Ramos (cell line): ENCODE data around the gene RIPOR1.
"Not testable (repeated sequence)": the region's sequence is repeated elsewhere in the genome, so short reads cannot be mapped to it uniquely, and the experiment has no call there.

ENCODE experiments used
- in situ Hi-C: fragments of 300-500 bp; cut with MboI; formaldehyde crosslinking; loops from one replicate; pipeline ENCODE4 v1.14.3; 2022; ENCODE audit warnings: low sequenced_read_pairs; ENCODE audit not compliant: unreplicated experiment

The RIPOR1 gene, protein sequence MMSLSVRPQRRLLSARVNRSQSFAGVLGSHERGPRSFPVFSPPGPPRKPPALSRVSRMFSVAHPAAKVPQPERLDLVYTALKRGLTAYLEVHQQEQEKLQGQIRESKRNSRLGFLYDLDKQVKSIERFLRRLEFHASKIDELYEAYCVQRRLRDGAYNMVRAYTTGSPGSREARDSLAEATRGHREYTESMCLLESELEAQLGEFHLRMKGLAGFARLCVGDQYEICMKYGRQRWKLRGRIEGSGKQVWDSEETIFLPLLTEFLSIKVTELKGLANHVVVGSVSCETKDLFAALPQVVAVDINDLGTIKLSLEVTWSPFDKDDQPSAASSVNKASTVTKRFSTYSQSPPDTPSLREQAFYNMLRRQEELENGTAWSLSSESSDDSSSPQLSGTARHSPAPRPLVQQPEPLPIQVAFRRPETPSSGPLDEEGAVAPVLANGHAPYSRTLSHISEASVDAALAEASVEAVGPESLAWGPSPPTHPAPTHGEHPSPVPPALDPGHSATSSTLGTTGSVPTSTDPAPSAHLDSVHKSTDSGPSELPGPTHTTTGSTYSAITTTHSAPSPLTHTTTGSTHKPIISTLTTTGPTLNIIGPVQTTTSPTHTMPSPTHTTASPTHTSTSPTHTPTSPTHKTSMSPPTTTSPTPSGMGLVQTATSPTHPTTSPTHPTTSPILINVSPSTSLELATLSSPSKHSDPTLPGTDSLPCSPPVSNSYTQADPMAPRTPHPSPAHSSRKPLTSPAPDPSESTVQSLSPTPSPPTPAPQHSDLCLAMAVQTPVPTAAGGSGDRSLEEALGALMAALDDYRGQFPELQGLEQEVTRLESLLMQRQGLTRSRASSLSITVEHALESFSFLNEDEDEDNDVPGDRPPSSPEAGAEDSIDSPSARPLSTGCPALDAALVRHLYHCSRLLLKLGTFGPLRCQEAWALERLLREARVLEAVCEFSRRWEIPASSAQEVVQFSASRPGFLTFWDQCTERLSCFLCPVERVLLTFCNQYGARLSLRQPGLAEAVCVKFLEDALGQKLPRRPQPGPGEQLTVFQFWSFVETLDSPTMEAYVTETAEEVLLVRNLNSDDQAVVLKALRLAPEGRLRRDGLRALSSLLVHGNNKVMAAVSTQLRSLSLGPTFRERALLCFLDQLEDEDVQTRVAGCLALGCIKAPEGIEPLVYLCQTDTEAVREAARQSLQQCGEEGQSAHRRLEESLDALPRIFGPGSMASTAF

DNA sequence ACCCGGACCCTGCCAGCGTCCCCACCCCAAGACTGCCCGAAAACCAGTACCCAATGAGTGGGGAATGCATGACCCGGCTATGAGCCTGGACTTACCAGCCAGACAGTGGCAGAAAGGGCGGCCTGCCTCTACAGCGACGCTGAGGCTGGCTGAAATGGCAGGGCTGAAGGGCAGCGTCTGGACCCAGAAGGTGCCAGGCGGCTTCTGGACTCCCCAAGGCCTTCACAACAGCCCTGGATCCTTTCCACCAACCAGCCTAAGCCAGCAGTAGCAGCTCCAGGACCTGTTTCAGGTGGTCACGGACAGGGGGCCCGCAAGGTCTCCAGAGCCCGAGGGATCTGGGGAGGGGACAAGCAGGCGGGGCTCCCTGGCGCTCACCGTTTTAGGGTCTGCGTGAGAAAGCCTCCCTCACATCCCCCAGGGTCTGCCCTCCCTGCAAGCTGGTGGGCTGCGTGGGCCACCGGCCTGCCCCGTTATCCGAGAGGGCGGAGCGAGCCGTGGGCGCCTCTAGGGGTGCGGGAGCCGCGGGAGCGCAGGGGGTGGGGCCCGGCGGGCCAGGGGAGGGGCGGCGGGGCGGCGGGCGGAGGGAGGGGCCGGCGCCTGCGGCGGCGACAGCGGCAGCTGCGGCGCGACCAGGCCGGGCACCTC lies at the start of gene RIPOR1:
RIPOR1 (plus strand) TSS at position 608 of the 648 bp plus-strand sequence. CDS start 9,618 bp downstream, outside the sequence.
- in situ Hi-C loops, result loop anchor here (10.0 kb wide), 1 partner anchor 396 kb away; no protein-coding TSS in a partner anchor

DNA sequence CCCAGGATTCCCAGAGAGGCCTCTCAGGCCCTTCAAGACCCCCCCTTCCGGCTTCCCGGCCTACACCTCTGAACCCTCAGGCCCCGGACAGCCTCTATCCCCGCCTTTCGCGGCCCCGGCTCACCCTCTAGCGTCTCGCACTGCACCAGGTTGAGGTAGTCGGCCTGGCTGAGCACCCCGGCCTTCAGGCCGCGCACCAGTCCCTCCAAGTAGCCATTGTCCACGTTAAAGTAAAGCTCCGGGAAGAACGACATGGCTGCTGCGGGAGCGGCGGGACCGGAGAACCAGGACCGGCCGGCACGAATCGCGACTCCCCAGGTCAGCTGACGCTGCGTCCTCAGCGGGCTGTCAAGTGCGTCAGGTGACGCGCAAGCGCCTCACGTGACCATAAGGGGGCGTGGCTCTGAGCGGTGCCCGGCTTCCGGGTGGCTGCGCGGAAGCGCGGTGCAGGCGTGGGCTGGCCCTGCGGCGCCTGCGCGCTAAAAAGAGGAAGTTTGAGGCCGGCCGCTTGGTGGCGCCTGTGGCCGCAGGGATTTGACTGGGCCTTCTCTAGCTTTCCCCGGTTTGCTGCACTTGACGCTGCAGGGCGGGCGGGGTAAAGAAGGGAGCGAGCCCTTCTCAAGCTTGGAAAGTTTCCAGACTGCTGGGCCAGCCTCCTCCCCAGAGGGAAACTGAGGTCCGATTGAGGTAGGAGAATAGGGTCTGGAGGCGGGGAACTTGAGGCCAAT lies 47.6 kb upstream of the RIPOR1 start, which contains the start of gene ATP6V0D1:
ATP6V0D1 (minus strand) TSS at position 325 of the 728 bp plus-strand sequence; CDS start at position 254, 71 bp downstream.
- in situ Hi-C loops, result no loop called here

DNA sequence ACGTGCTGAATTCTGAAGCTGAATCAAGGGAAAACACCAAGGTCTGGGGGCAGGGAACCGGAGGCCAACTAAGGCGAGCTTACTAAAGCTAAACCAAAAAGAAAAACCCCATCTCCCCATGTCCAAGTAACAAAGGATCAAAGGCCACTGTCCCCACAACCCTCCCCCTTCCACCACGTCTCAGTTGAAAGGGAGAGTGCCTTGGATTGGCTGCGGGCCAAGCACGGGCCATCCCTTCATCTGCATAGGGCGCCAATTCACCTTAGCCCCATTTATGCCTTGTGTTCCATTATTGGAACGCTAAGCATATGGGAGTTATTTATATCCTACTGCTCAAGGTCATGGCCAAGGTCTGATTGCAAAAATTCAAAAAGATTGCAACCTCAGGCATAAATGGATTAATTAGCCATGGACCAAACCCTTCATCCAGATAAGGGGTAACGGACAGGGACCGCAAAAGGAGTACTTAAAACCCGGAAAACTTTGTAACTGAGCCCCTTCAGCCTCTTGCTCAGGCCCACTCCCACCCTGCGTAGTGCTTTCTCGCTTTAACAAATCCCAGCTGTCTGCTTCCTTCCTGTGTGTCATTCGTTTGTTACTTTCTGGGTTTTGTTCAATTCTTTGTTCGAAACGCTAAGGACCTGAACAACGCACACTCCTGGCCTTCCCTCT lies 46.9 kb upstream of the RIPOR1 start:
- in situ Hi-C loops, result no loop called here

DNA sequence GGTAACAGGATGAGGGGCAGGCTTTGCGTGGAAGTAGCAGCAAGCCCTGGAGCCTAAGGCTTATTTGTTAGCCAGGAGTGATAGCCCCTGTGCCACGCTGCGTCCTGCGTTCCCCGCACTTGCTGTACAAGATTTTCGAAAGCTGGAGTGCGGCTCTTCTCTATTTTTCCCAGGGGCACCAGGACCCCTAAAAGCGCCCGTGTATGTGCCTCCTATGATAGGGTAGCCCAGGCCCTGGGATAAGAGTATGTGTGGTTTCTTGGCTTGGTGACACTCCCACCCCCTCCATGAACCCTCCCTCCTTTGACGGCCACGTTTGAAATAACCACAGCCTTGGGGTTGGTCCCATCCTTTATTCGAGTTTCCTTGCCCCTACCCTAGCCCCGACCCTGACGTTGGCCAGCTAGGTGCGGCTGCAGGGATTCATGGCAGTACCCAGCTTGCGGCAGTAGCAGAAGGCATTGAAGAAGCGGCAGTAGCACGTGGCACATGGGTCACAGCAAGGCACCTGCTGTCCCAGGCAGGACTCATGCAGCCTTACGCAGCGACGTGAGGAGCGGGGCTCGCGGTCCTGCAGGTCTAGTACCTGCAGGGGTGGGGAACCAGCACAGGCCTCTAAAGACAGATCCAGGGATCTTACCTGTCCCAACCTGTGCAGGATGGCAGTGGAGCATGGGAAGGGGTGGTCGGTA lies 46.2 kb upstream of the RIPOR1 start:
- in situ Hi-C loops, result no loop called here

DNA sequence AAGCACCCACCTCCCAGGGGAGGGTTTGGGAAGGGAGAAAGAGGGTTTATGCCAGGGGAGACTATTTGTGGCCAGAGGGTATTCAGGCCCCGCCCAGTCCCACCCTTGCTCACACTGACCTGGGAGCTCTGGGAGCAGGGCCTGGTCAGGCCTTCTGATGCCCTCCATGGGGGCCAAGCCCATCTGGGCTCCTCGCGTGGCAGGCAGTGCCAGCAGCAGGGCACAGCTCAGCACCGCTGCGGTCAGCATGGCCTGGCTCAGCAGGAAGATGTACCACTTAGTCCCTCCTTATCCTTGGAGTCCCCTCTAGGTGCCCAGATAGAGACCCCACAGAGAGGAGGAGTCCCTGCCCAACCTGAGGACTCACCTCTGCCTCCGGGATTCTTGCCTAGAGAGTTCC lies 45.5 kb upstream of the RIPOR1 start, which contains the start of gene AGRP:
AGRP (minus strand) TSS at position 398 of the 400 bp plus-strand sequence; CDS start at position 249, 149 bp downstream.
- in situ Hi-C loops, result no loop called here

DNA sequence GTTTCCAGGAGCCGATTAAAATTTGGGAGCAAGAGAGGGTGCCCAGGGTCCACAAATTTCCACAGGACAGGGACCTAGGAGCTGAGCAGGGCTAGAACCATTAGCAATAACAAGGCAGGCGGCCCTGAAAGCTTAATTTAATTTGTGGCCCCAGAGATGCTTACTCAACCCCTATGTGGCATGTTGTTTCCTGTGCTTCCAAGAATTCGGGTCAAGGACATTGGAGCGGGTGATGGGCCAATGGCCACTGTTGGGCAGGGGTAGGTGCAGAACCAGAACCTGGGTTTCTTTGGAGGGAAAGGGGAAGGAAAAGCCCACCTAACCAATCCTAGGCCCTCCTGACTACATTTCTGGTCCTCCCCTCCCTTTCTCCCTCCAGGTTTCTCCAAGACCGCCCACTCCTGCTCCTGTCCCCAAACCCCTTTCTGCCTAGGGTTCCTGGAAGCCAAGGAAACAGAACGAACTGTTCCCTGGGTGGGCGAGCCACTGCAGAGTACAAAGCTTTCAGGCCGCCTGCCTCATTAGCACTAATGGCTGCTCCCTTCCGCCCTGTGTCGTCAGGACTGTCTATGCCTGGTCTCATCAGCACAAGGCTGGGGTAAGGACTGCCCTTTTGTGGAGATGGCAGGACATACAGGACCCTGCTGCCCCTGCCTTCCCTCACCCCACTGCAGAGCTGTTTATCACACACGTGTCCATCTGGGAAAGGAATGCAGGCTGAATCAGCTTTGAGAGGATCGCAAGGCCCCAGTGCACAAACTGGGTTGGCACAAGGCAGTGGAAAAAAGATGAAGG lies 44.7 kb upstream of the RIPOR1 start:
- in situ Hi-C loops, result no loop called here

DNA sequence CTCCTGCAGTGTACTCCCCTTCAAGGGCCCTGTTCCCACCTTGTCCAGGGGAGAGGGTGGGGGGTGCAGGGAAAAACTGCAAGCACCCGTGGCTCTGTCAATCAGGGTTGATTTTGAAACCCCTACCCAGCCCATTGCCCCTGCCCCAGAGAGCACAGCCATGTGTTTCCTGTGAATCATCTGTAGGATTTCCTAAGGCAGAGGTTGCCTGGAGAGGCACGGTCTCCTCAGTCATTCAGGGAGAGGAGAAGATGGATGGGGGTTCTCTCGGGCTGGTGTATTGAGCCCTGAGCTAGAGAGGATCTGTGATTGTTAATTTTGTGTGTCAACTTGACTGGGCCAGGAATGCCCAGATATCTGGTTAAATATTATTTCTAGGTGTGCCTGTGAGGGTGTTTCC lies 41.8 kb upstream of the RIPOR1 start:
- in situ Hi-C loops, result no loop called here

DNA sequence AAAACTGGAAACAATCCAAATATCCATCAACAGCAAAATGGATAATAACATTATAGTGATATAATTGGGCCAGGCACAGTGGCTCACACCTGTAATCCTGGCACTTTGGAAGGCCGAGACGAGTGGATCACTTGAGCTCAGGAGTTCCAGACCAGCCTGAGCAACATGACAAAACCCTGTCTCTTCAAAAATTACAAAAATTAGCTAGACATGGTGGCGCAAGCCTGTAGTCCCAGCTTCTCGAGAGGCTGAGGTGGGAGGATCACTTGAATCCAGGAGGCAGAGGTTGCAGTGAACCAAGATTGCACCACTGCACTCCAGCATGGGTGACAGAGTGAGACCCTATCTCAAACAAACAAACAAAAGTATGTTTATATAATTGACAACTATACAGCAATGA lies 41.1 kb upstream of the RIPOR1 start:
- in situ Hi-C loops, result not testable (repeated sequence)

DNA sequence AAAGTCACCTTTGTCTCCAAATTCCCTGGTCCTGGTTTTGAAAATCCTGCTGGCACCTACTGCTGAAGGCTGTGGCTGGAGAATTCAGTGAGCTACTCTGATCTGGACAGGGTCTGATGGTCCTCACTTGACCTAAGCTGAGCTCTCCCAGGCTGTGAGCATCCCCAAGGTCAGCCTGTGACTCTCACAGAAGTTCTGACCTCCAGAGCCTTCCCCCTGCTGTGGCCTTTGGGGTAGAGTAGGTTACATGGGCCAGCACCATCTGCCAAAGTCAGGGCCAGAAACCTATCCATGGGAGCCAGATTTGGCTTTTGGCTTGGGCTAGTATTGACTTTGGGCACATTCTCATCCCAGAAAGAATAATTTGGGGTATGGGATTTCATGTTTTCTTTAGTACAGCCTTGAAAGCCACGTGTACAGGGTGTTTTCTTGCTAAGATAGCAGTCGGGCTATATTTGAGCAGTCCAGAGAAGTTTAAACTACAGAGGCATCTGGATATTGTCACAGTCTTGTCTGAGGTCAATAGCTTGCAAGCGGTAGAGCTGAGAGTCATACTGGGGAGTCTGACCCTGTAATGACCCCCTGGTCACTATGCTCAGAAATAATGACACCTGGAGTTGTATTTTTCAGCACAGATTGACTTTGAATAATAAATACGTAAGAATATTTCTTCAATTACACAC lies 39.1 kb upstream of the RIPOR1 start:
- in situ Hi-C loops, result loop anchor here (10.0 kb wide), 1 partner anchor 435 kb away; no protein-coding TSS in a partner anchor

DNA sequence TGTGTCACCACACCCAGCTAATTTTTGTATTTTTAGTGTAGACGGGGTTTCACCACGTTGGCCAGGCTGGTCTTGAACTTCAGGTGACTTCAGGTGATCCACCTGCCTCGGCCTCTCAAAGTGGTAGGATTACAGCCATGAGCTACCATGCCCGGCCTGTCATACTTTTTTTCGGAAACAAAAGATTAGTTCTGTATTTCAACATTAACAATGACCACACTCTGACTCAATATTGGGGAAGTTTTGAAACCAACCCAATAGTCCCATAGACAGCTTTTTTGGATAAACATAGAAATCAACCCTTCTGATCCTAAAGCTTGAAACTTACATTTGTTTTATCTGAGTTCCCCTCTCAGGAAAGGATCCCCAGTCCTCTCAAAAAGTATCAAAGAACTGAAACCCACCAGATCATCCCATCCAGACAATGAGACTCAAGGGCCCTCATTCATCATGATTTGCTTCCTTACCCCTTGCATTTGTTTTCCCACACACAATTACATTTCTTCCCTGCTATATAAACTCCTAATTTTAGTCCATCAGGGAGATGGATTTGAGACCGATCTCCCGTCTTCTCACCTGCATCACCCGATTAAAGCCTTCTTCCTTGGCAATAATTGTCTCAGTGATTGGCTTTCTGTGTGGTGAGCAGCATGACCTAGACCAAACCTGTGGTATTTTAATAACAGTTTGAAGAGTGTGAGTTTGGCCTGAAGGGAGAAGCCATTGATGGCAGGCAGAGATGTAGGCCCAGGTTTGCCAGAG lies 38.1 kb upstream of the RIPOR1 start:
- in situ Hi-C loops, result loop anchor here (10.0 kb wide), 1 partner anchor 434 kb away; no protein-coding TSS in a partner anchor

DNA sequence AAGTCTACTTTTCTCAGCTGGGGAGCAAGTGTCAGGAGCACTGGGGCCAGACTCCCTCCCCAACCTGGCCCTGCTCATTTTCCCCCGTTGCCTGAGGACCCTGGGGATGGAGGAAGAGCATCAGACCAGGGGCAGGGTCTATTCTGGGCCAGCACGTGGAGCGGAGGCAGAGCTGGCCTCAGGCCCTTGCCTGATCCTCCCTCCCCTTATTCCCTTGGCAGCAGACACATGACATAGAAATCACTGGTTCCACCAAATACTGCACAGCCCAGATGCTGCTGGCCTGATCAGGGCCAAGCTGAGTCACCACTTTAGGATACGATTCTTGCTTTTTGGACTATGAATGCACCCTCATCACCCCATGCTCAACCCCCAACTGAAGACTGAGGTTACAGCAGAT lies 29.5 kb upstream of the RIPOR1 start:
- in situ Hi-C loops, result loop anchor here (10.0 kb wide), 1 partner anchor 426 kb away; no protein-coding TSS in a partner anchor

DNA sequence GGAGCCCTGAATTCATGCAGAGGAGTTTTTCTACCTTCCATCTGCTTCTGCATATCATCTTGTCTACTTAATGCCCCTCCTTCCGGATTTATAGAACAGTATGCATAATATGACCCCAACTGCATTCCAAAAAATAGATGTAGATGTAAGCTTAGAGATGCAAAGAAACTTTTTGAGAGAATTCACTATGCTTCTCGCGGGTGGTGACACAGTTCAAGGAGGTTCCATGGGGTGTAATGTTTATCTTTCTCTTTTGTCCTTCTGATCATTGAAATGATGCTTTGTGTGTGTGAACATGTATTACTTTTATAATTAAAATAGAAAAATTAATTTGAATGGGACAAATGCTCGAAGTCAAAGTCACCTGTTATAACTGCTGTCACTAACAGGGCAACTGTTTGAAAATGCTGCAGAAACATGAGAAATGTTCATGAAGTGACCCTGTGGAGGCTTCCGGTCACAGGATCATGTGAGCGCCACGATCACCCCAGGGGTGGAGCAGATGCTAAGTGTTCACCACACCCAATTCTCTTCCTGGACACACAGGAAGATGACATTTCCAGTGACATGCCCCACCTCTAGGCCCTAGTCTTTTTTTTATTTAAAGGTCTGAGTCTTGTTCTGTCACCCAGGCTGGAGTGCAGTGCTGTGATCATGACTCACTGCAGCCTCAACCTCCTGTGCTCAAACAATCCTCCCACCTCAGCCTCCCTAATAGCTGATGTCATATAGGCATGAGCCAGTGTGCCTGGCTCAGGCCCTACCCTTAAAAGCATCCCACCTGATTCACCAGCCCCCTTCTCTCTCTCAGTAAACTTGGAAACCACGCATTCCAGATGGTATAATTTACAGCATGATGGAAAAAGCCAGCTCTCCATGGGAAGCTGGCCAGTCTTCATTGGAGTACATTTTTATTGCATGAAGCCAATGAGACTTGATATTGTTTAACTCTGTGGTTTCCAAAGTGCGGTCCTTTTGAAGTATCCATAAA lies 24.3 kb upstream of the RIPOR1 start:
- in situ Hi-C loops, result no loop called here

DNA sequence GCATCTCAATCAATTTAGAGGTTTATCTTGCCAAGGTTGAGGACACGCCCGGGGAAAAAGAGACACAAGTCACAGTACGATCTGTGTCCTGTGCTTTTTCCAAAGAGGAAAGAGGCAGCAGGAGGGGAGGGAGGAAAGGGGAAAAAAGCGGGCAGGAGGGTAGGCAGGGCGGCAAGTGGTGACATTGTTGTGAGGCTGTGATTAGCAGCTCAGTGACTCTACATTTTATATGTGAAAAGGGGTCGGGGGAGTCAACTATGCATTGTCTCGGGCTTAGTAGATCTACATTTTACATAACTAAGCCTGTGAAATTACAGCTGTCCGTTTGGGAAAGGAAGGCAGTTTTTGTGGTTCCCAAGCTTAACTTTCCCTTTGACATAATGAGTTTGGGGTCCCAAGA lies 22.2 kb upstream of the RIPOR1 start:
- in situ Hi-C loops, result no loop called here

DNA sequence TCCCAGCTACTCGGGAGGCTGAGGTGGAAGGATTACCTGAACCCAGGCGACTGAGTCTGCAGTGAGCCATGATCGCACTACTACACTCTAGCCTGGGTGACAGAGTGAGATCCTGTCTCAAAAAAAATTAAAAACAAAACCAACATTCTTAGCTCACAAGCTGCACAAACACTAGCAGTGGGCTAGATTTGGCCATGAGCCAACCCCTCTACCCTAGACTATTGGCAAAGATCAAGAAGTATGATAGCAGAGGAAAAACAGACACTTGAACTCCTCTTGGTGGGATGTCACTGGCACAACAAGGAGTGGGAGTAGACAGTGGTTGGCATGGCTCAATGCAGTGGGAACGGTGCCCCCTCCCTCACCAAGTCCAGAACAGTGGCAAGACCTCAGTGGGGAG lies 19.6 kb upstream of the RIPOR1 start:
- in situ Hi-C loops, result no loop called here

DNA sequence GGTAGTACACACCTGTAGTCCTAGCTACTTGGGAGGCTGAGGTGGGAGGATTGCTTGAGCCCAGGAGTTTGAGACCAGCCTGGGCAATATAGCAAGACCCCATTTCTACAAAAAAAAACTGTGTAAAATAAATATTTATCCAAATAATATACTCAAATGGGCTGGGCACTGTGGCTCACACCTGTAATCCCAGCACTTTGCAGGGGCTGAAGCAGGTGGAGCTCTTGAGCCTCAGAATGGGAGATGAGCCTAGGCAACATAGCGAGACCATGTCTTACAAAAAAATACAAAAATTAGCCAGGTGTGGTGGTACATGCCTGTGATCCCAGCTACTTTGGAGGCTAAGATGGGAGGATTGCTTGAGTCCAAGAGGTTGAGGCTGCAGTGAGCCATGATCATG lies 14.7 kb upstream of the RIPOR1 start:
- in situ Hi-C loops, result not testable (repeated sequence)
